Measurements from ENCODE around the gene C10orf95. TPM values are rescaled to one million over a fixed set of nuclear protein-coding genes. Genes with fewer than 3 reads are reported as not detected.
A peak's percentile ranks its signal among the peaks of the same experiment; 100 is the strongest.

The C10orf95 gene
- total and polyA plus RNA-seq, 2 donors (not counting 1 experiment from before 2014, with no cell fraction given) = 0.32 to 0.63 TPM

- H3K9me3 ChIP-seq (ENCODE audit: control extremely low read depth in 1 of 3, control insufficient read depth in 2 of 3, insufficient read depth in 1 of 3, low read length in 2 of 3) = peaks cover 0 to 9% (median 0%) of the 10 kb centered on the region in 3 donors
- H3K27ac ChIP-seq (ENCODE audit: low read length in 2 of 2) = no peak overlapping the region
- peaks cover 0 to 9% (median 4%) of the 10 kb centered on the region in 4 experiments for H3K27me3 ChIP-seq (replicated peaks in 1 of 4; ENCODE audit: control extremely low read depth in 1 of 4, control insufficient read depth in 3 of 4, insufficient read depth in 4 of 4, low read length in 3 of 4)
- Mint-ChIP-seq H3K27ac (peak overlapping the region; percentile 26), H3K27me3 (no peaks in the 10 kb centered on the region), H3K4me1 (peaks cover 35% of the 10 kb centered on the region), H3K9me3 (ENCODE audit: insufficient read depth) (no peaks in the 10 kb centered on the region), H3K4me3 (peak overlapping the region; percentile 41)
- intact Hi-C loops (cut with micrococcal nuclease) = loop anchor here (5.0 kb wide), 1 partner anchor 291 kb away; the partner anchor contains the start of gene PPRC1
- DNase-seq (no peak), ATAC-seq (ENCODE audit: low read depth) (no peak)
- 97% methylated on average over 13 of the region's 13 CpGs for WGBS (ENCODE audit: insufficient coverage)
- H3K4me2 ChIP-seq (replicated peaks; ENCODE audit: low read depth, low read length, poor library complexity, severe bottlenecking) = peak overlapping the region; percentile 90
- TF ChIP-seq, protein P1, sequence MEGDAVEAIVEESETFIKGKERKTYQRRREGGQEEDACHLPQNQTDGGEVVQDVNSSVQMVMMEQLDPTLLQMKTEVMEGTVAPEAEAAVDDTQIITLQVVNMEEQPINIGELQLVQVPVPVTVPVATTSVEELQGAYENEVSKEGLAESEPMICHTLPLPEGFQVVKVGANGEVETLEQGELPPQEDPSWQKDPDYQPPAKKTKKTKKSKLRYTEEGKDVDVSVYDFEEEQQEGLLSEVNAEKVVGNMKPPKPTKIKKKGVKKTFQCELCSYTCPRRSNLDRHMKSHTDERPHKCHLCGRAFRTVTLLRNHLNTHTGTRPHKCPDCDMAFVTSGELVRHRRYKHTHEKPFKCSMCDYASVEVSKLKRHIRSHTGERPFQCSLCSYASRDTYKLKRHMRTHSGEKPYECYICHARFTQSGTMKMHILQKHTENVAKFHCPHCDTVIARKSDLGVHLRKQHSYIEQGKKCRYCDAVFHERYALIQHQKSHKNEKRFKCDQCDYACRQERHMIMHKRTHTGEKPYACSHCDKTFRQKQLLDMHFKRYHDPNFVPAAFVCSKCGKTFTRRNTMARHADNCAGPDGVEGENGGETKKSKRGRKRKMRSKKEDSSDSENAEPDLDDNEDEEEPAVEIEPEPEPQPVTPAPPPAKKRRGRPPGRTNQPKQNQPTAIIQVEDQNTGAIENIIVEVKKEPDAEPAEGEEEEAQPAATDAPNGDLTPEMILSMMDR (IDR thresholded peaks at IDR 0.05) = no peak
- no peak for TF ChIP-seq EZH2 (IDR thresholded peaks at IDR 0.05; ENCODE audit: borderline replicate concordance, insufficient read depth, low read depth, low read length, poor library complexity, severe bottlenecking)
- H4K20me1 ChIP-seq (ENCODE audit: control insufficient read depth, insufficient read depth, low read length, poor library complexity, severe bottlenecking) = peaks cover 17% of the 10 kb centered on the region
- ChIA-PET CTCF (interaction anchor here (1.0 to 6.1 kb wide), 14 partner anchors 8 to 272 kb away, joined by 3 to 108 read pairs (median 8); partner anchors contain the start of genes C10orf95, CUEDC2, NFKB2 and NOLC1), POLR2A (interaction anchor here (0.6 to 5.2 kb wide), 3 partner anchors 9 to 34 kb away, joined by 4 to 38 read pairs (median 32); partner anchors contain the start of genes CUEDC2 and NFKB2)
- no peak overlapping the region for H2AFZ ChIP-seq (ENCODE audit: insufficient read depth, low read depth, low read length, poor library complexity, severe bottlenecking)
- no peak overlapping the region for H3K9ac ChIP-seq (ENCODE audit: low read length)
- H3K79me2 ChIP-seq (ENCODE audit: control insufficient read depth, insufficient read depth, low read length) = no peaks in the 10 kb centered on the region
- H3K4me3 ChIP-seq (ENCODE audit: control extremely low read depth in 1 of 5, extremely low read depth in 1 of 5, insufficient read depth in 1 of 5, low read depth in 2 of 5, low read length in 4 of 5) = no peak overlapping the region
- H3K4me1 ChIP-seq (ENCODE audit: control insufficient read depth in 2 of 2, insufficient read depth in 2 of 2, low read length in 2 of 2) = peaks cover 32 to 34% of the 10 kb centered on the region in 2 donors
- H3K36me3 ChIP-seq (replicated peaks in 1 of 2; ENCODE audit: control extremely low read depth in 1 of 2, control insufficient read depth in 1 of 2, extremely low read depth in 1 of 2, insufficient read depth in 2 of 2, low read length in 1 of 2) = peaks cover 0 to 14% of the 10 kb centered on the region in 2 experiments
Observed at GRCh38 chr10:102423372-102423968, 27.9 kb downstream of the C10orf95 start.

Data from B cell (primary cell).